K562 (cell line): ENCODE results near the gene DRAXIN. TPM values are rescaled to one million over a fixed set of nuclear protein-coding genes. Genes with fewer than 3 reads are reported as not detected.

Experiments used
- CBFA2T3 ChIP-seq: fragments of 450-650 bp; IDR thresholded peaks from 2 replicates; pipeline ENCODE4 v1.6.1; 2017
- ELK3 ChIP-seq: fragments of 450-650 bp; formaldehyde crosslinking; IDR thresholded peaks from 2 replicates; pipeline ENCODE4 v1.4.0; 2020; ENCODE audit warnings: mild to moderate bottlenecking
- HDAC1 ChIP-seq, 2 experiments: fragments of 450-650 bp; IDR thresholded peaks; 2 replicates each; pipeline ENCODE4 v1.6.1; 2016 to 2017; ENCODE audit warnings: inconsistent platforms in 1 of 2, mild to moderate bottlenecking in 1 of 2, moderate library complexity in 1 of 2
- L3MBTL2 ChIP-seq: fragments of 450-650 bp; IDR thresholded peaks from 2 replicates; pipeline ENCODE4 v1.6.1; 2016; ENCODE audit warnings: mild to moderate bottlenecking, moderate library complexity
- MEIS2 ChIP-seq: fragments of 450-650 bp; IDR thresholded peaks from 2 replicates; pipeline ENCODE4 v1.6.1; 2014; ENCODE audit warnings: mild to moderate bottlenecking; ENCODE audit not compliant: partially characterized antibody
- RFX1 ChIP-seq: fragments of 450-650 bp; IDR thresholded peaks from 2 replicates; pipeline ENCODE4 v1.6.1; 2016; ENCODE audit warnings: mild to moderate bottlenecking, moderate library complexity
- ZNF280B ChIP-seq: fragments of 250-450 bp; sonication (Bioruptor Pico); IDR thresholded peaks from 2 replicates; pipeline ENCODE4 v1.5.1; 2021; ENCODE audit warnings: mild to moderate bottlenecking
- ZNF318 ChIP-seq, 2 experiments: fragments of 450-650 bp; IDR thresholded peaks; 2 replicates each; pipeline ENCODE4 v1.6.1; 2016; ENCODE audit warnings: mild to moderate bottlenecking in 2 of 2, borderline replicate concordance in 1 of 2, low read depth in 1 of 2, moderate library complexity in 1 of 2
- ZNF766 ChIP-seq: fragments of 200-800 bp; sonication (Bioruptor generic); conservative IDR thresholded peaks from 2 replicates; pipeline ENCODE4 v1.6.1; 2016; ENCODE audit warnings: missing genetic modification characterization, missing compliant biosample characterization
- polyA plus RNA-seq, 8 experiments: library from polyadenylated mRNA; depleted of rRNA in 4 of 8; stranded (reverse) in 5 of 8; unstranded in 3 of 8; fragments of >200 nt; fragmentation: Nextera tagmentation in 2 of 8; fragmentation: Illumina TruSeq in 1 of 8; extraction: Ambion mirVana in 2 of 8; extraction: Trizol in 1 of 8; gene quantifications; 2 replicates each; pipeline versions ENCODE4 v1.2.1 to v1.2.3, GENCODE V29; 2011 to 2014; ENCODE audit warnings: inconsistent platforms in 1 of 8, missing spikeins in 1 of 8
- total RNA-seq, 7 experiments: library from RNA; depleted of rRNA in 6 of 7; stranded (reverse); fragments of >200 nt in 6 of 7; fragmentation: Illumina TruSeq in 2 of 7; extraction: Trizol in 2 of 7; gene quantifications; 2 replicates each; pipeline versions ENCODE4 v1.2.1 to v1.2.3, GENCODE V29; 2011 to 2021; ENCODE audit warnings: low replicate concordance in 1 of 7

The DRAXIN gene
- total and polyA plus RNA-seq, 9 of the 15 experiments (the other 6 are each of a cell fraction or from before 2014, with no cell fraction given): 0.01 to 0.04 (median 0.01) TPM; not detected in 6

- TF ChIP-seq ELK3 (CRISPR knock-in tag): no peak
- TF ChIP-seq CBFA2T3: peak; percentile 17
- no peak for TF ChIP-seq RFX1
- TF ChIP-seq ZNF318 (IDR thresholded peaks at IDR 0.05; ENCODE audit: borderline replicate concordance in 1 of 2, low read depth in 1 of 2): no peak
- TF ChIP-seq HDAC1 (IDR thresholded peaks at IDR 0.05): 0 out of 4 replicates have a peak, but pooled peaks of 1 of the 2 experiments have one; percentile 21
- TF ChIP-seq L3MBTL2: peak; percentile 81
- peak; percentile 9; the same call in 1 of the 2 replicates for TF ChIP-seq ZNF766 (CRISPR knock-in tag)
- TF ChIP-seq MEIS2: peak; percentile 20
- no peak for TF ChIP-seq ZNF280B (CRISPR knock-in tag)
Observed at GRCh38 chr1:11707621-11708276, 16.2 kb downstream of the DRAXIN start (continued).
